ENCODE results near the gene PLCB2. TPM values are rescaled to one million over a fixed set of nuclear protein-coding genes. Genes with fewer than 3 reads are reported as not detected.

Gene PLCB2
- total RNA-seq, 1 experiment from 2014 or later, result 7.4 TPM

GRCh38 chr15:40357246-40357645 lies 49.5 kb upstream of the PLCB2 start:
- Histone ChIP-seq H3K4ac (ENCODE audit: low read depth, low read length) (no peak overlapping the region), H3K9me3 (ENCODE audit: control insufficient read depth, low read depth, low read length) (no peaks in the 10 kb centered on the region), H3K4me1 (ENCODE audit: insufficient read depth, low read length) (no peaks in the 10 kb centered on the region; the same call in 1 of the 2 replicates), H2BK5ac (ENCODE audit: insufficient read length, low read length) (no peak overlapping the region), H3K56ac (ENCODE audit: insufficient read length, low read depth, low read length) (no peak overlapping the region), H2AK5ac (ENCODE audit: insufficient read length, low read length) (no peak overlapping the region), H2BK20ac (ENCODE audit: low read depth, low read length, poor library complexity, severe bottlenecking) (no peak overlapping the region), H3K4me2 (ENCODE audit: insufficient read depth, insufficient read length, low read length) (peak overlapping the region; percentile 59), H3K27me3 (ENCODE audit: insufficient read depth, low read length) (peaks cover 3% of the 10 kb centered on the region), H2BK12ac (ENCODE audit: insufficient read length, low read depth, low read length) (no peak overlapping the region), H3K18ac (ENCODE audit: insufficient read length, low read depth, low read length) (no peak overlapping the region), H3K27ac (ENCODE audit: insufficient read length, low read depth, low read length) (no peak overlapping the region), H4K91ac (ENCODE audit: insufficient read length, low read depth, low read length) (no peak overlapping the region), H2BK15ac (ENCODE audit: low read depth, low read length) (no peak overlapping the region), H3K9ac (ENCODE audit: extremely low read depth, insufficient read length, low read length) (no peak overlapping the region), H4K20me1 (ENCODE audit: control insufficient read depth, insufficient read depth, insufficient read length) (no peaks in the 10 kb centered on the region), H3K23me2 (ENCODE audit: insufficient read length, low read depth, low read length, poor library complexity, severe bottlenecking) (peaks cover 8% of the 10 kb centered on the region), H2AFZ (ENCODE audit: low read length) (no peak overlapping the region), H4K5ac (ENCODE audit: insufficient read length, low read depth, low read length) (no peak overlapping the region), H3K79me1 (ENCODE audit: insufficient read depth, low read depth, low read length, poor library complexity, severe bottlenecking) (no peaks in the 10 kb centered on the region), H3K14ac (ENCODE audit: insufficient read depth, low read length) (no peak overlapping the region), H3K79me2 (ENCODE audit: insufficient read depth, low read length) (no peaks in the 10 kb centered on the region), H4K8ac (replicated peaks; ENCODE audit: insufficient read length, low read depth, low read length) (no peak overlapping the region), H3K23ac (ENCODE audit: insufficient read length, low read depth, low read length) (no peak overlapping the region), H2BK120ac (ENCODE audit: low read depth, low read length, poor library complexity, severe bottlenecking) (no peak overlapping the region), H3T11ph (ENCODE audit: low read length) (no peak overlapping the region)
- no peak for DNase-seq
- TF ChIP-seq, protein P1, sequence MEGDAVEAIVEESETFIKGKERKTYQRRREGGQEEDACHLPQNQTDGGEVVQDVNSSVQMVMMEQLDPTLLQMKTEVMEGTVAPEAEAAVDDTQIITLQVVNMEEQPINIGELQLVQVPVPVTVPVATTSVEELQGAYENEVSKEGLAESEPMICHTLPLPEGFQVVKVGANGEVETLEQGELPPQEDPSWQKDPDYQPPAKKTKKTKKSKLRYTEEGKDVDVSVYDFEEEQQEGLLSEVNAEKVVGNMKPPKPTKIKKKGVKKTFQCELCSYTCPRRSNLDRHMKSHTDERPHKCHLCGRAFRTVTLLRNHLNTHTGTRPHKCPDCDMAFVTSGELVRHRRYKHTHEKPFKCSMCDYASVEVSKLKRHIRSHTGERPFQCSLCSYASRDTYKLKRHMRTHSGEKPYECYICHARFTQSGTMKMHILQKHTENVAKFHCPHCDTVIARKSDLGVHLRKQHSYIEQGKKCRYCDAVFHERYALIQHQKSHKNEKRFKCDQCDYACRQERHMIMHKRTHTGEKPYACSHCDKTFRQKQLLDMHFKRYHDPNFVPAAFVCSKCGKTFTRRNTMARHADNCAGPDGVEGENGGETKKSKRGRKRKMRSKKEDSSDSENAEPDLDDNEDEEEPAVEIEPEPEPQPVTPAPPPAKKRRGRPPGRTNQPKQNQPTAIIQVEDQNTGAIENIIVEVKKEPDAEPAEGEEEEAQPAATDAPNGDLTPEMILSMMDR (conservative IDR thresholded peaks at IDR 0.05), result no peak
- Mint-ChIP-seq H3K9me3 (no peaks in the 10 kb centered on the region), H3K36me3 (ENCODE audit: insufficient read depth in 1 of 3, low read depth in 3 of 3) (no peaks in the 10 kb centered on the region; a peak in 1 of 7 replicates), H3K27ac (no peak overlapping the region), H3K27me3 (ENCODE audit: low read depth) (peaks cover 55% of the 10 kb centered on the region), H3K4me1 (peaks cover 27 to 39% of the 10 kb centered on the region in 2 experiments), H3K4me3 (peak overlapping the region; percentile 74 to 83; a peak in 4 of 5 replicates)
- no CpG with 5 or more reads among the region's 1 CpG for WGBS (ENCODE audit: extremely low coverage, insufficient read length, low lambda C conversion rate)

Data from H9 (cell line).